H1 (cell line): Measurements from ENCODE around the gene OPCML. TPM values are rescaled to one million over a fixed set of nuclear protein-coding genes. Genes with fewer than 3 reads are reported as not detected.

Source experiments
- ATF2 ChIP-seq: IDR thresholded peaks from 2 replicates; pipeline ENCODE4 v1.6.1; 2012; ENCODE audit warnings: low read length, inconsistent platforms
- CHD2 ChIP-seq: IDR thresholded peaks from 2 replicates; pipeline ENCODE4 v1.6.1; 2012; ENCODE audit warnings: low read length, improper control_type of control experiment
- CTCF ChIP-seq, 3 experiments: IDR thresholded peaks; 1 replicate in 2 of 3; 2 replicates in 1 of 3; pipeline versions ENCODE4 v1.5.1 to v1.6.1; 2011; ENCODE audit warnings: low read length in 3 of 3, mild to moderate bottlenecking in 3 of 3, inconsistent platforms in 2 of 3, low read depth in 1 of 3, moderate library complexity in 1 of 3; ENCODE audit not compliant: insufficient read depth in 1 of 3; ENCODE audit errors: control extremely low read depth in 1 of 3
- SIN3A ChIP-seq, 2 experiments: IDR thresholded peaks in 1 of 2; conservative IDR thresholded peaks in 1 of 2; 2 replicates each; pipeline ENCODE4 v1.6.1; 2011 to 2012; ENCODE audit warnings: low read length in 2 of 2, improper control_type of control experiment in 1 of 2, low read depth in 1 of 2, mild to moderate bottlenecking in 1 of 2
- polyA plus RNA-seq, 7 experiments: library from polyadenylated mRNA; depleted of rRNA in 3 of 7; stranded (reverse) in 5 of 7; unstranded in 2 of 7; fragments of >200 nt in 5 of 7; fragments of 200-250 nt in 2 of 7; gene quantifications; 1 replicate in 5 of 7; 2 replicates in 1 of 7; 4 replicates in 1 of 7; pipeline versions ENCODE4 v1.2.1 to v1.2.3, GENCODE V29; 2011 to 2013; ENCODE audit warnings: missing spikeins in 2 of 7, mixed read lengths in 2 of 7
- total RNA-seq: library from RNA; stranded (reverse); fragmentation: NEBNext Ultra II Directional; extraction: Animal tissue kit (Norgen Biotek cat#: 25700); gene quantifications from 2 replicates; pipeline ENCODE4 v1.2.1, GENCODE V29; 2021

The OPCML gene
- total and polyA plus RNA-seq, 2 of the 8 experiments (the other 6 are each of a cell fraction or from before 2014, with no cell fraction given) = 2.3 to 3.1 TPM

- TF ChIP-seq CTCF (IDR thresholded peaks at IDR 0.05; ENCODE audit: control extremely low read depth in 1 of 3, insufficient read depth in 1 of 3, low read depth in 1 of 3, low read length in 3 of 3) (no peak), ATF2 (no peak), SIN3A (conservative IDR thresholded peaks at IDR 0.05 in 1 of 2, IDR thresholded peaks at IDR 0.05 in 1 of 2; ENCODE audit: low read depth in 1 of 2, low read length in 2 of 2) (no peak), CHD2 (no peak)
- TF ChIP-seq, all 59 proteins: peak for 0
These were observed 570.8 kb downstream of the OPCML start (continued) for GRCh38 chr11:132961453-132961852.
